Spleen (tissue), 11 donors: Measurements from ENCODE around the gene DCAF4. TPM values are rescaled to one million over a fixed set of nuclear protein-coding genes. Genes with fewer than 3 reads are reported as not detected.

Experiments used
- DNase-seq: peaks from one replicate; pipeline ENCODE4 v3.0.0-alpha.2; 2020
- H3K27ac ChIP-seq, 8 donors: fragments of 200-600 bp; sonication (generic) in 7 of 8; 1 replicate in 4 of 8; 2 replicates in 4 of 8; pipeline versions ENCODE4 v1.5.0 to v1.8.0; 2016 to 2021; ENCODE audit warnings: inconsistent platforms in 4 of 8, mild to moderate bottlenecking in 4 of 8, moderate library complexity in 1 of 8
- H3K27me3 ChIP-seq, 7 donors: fragments of 200-600 bp; sonication (generic) in 6 of 7; replicated peaks in 1 of 7; 1 replicate in 4 of 7; 2 replicates in 3 of 7; pipeline versions ENCODE4 v1.5.0 to v1.8.0; 2016 to 2021; ENCODE audit warnings: inconsistent platforms in 3 of 7, mild to moderate bottlenecking in 1 of 7
- H3K36me3 ChIP-seq, 6 donors: fragments of 200-600 bp; sonication (generic) in 5 of 6; 1 replicate in 4 of 6; 2 replicates in 2 of 6; pipeline versions ENCODE4 v1.5.0 to v1.8.0; 2016 to 2021; ENCODE audit warnings: inconsistent platforms in 2 of 6
- H3K4me1 ChIP-seq, 6 donors: fragments of 200-600 bp; sonication (generic) in 5 of 6; 1 replicate in 3 of 6; 2 replicates in 3 of 6; pipeline versions ENCODE4 v1.5.0 to v1.8.0; 2016 to 2021; ENCODE audit warnings: inconsistent platforms in 3 of 6
- H3K4me3 ChIP-seq, 8 donors: fragments of 200-600 bp; sonication (generic) in 7 of 8; 1 replicate in 4 of 8; 2 replicates in 4 of 8; pipeline versions ENCODE4 v1.5.0 to v1.8.0; 2016 to 2021; ENCODE audit warnings: inconsistent platforms in 4 of 8, mild to moderate bottlenecking in 4 of 8, moderate library complexity in 2 of 8
- H3K9me3 ChIP-seq, 8 donors: fragments of 200-600 bp; sonication (generic) in 7 of 8; 1 replicate in 4 of 8; 2 replicates in 4 of 8; pipeline versions ENCODE4 v1.5.0 to v1.8.0; 2016 to 2021; ENCODE audit warnings: inconsistent platforms in 4 of 8
- CTCF ChIP-seq, 11 experiments: fragments of 200-600 bp in 7 of 11; fragments of 450-650 bp in 4 of 11; sonication (generic) in 4 of 11; IDR thresholded peaks in 8 of 11; conservative IDR thresholded peaks in 3 of 11; 1 replicate in 7 of 11; 2 replicates in 4 of 11; pipeline versions ENCODE4 v1.4.0 to v1.8.0; 2016 to 2021; ENCODE audit warnings: antibody characterized with exemption in 11 of 11, inconsistent platforms in 4 of 11, mild to moderate bottlenecking in 1 of 11
- POLR2A ChIP-seq, 3 donors: fragments of 450-650 bp; IDR thresholded peaks; one replicate each; pipeline ENCODE4 v1.5.1; 2017; ENCODE audit warnings: antibody characterized with exemption in 3 of 3, mild to moderate bottlenecking in 1 of 3
- POLR2AphosphoS5 ChIP-seq, 3 donors: sonication (generic); formaldehyde crosslinking; IDR thresholded peaks; one replicate each; pipeline ENCODE4 v1.5.1; 2017; ENCODE audit warnings: antibody characterized with exemption in 3 of 3
- WGBS, 5 donors: extraction: QIAGEN DNeasy Blood & Tissue Kit in 3 of 5; methylation state at CpG; one replicate each; pipeline versions ENCODE4 v1.1.5 to v1.1.7; 2013 to 2018; 5-methylcytosine and 5-hydroxymethylcytosine counted together
- intact Hi-C: fragments of 100-400 bp; cut with DNase I; formaldehyde crosslinking; loops from one replicate; pipeline ENCODE4 v1.15.0; 2023; ENCODE audit warnings: low total_unique reads
- polyA plus RNA-seq, 3 donors: library from polyadenylated mRNA; stranded (reverse); fragments of 200-250 nt; gene quantifications; one replicate each; pipeline ENCODE4 v1.2.1, GENCODE V29; 2013
- total RNA-seq, 7 donors: library from RNA; depleted of rRNA in 3 of 7; stranded (reverse); fragments of >200 nt in 3 of 7; fragmentation: NEBNext Ultra II Directional in 4 of 7; extraction: Animal tissue kit (Norgen Biotek cat#: 25700) in 4 of 7; gene quantifications; one replicate each; pipeline versions ENCODE4 v1.1.0 to v1.2.1, GENCODE V29; 2016 to 2021
- donor health status: healthy with polysubstance abuse.
- donor health status: DM: no; HTN: no; CAD: no; lungs with moderate emphysema.
- donor health status: DM: no; HTN: no; CAD: no.
- donor health status: Bipolar disorder and iron deficiency.
- donor health status: healthy.
- donor health status: DM: no; HTN: no; CAD: no.
- donor health status: DM: yes; HTN: yes; CAD: no.

Gene DCAF4
- total and polyA plus RNA-seq, 10 donors = 7.7 to 25.0 (median 12.3) TPM

- DNase-seq = no peak
- TF ChIP-seq POLR2A (IDR thresholded peaks at IDR 0.05) = no peak
- TF ChIP-seq CTCF (IDR thresholded peaks at IDR 0.05 in 8 of 11, conservative IDR thresholded peaks at IDR 0.05 in 3 of 11) = no peak
- TF ChIP-seq POLR2AphosphoS5 (IDR thresholded peaks at IDR 0.05) = no peak
- Histone ChIP-seq H3K9me3 (no peaks in the 10 kb centered on the region), H3K27ac (no peak overlapping the region), H3K4me3 (no peak overlapping the region), H3K4me1 (peaks cover 0 to 15% (median 0%) of the 10 kb centered on the region in 6 donors), H3K27me3 (peaks cover 0 to 24% (median 0%) of the 10 kb centered on the region in 7 donors), H3K36me3 (no peaks in the 10 kb centered on the region)
- WGBS, 5 donors = 58 to 90% (median 67%) methylated on average over 3 of the region's 3 CpGs
- intact Hi-C loops = no loop called here
These were observed 19.9 kb upstream of the DCAF4 start for GRCh38 chr14:72906316-72906715.

DNA sequence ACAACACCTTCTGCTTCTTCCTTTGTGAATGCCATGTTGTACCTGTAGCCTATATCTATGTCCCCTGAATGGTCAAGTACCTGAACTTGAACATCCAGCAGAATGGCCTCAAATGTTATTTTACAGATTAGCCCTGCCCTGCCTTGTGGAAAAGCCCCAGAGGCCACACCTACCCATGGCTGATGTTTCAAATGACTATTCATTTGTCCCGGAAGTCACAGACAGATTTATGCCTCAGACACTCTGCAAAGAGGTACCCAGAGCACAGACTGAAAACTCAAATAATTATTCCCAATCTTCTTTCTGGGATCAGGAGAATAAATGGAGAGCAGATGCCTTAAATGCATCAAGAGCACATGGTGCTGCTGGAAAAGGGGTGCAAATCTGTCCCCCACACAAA is 19.4 kb upstream of the DCAF4 start:
- no peak for TF ChIP-seq POLR2A (IDR thresholded peaks at IDR 0.05)
- no peak for TF ChIP-seq POLR2AphosphoS5 (IDR thresholded peaks at IDR 0.05)
- no peak for TF ChIP-seq CTCF (IDR thresholded peaks at IDR 0.05 in 8 of 11, conservative IDR thresholded peaks at IDR 0.05 in 3 of 11)
- H3K9me3 ChIP-seq = no peaks in the 10 kb centered on the region
- no peak overlapping the region for H3K27ac ChIP-seq
- DNase-seq = no peak
- H3K36me3 ChIP-seq = no peaks in the 10 kb centered on the region
- H3K4me1 ChIP-seq = peaks cover 0 to 15% (median 0%) of the 10 kb centered on the region in 6 donors
- 20 to 54% (median 46%) methylated on average over 1 of the region's 1 CpG for WGBS, 5 donors
- peaks cover 0 to 24% (median 0%) of the 10 kb centered on the region in 7 donors for H3K27me3 ChIP-seq
- intact Hi-C loops = no loop called here
- H3K4me3 ChIP-seq = no peak overlapping the region

GRCh38 chr14:72907886-72908285 is 18.4 kb upstream of the DCAF4 start:
- WGBS, 5 donors = 54 to 72% (median 67%) methylated on average over 5 of the region's 5 CpGs
- H3K4me3 ChIP-seq = no peak overlapping the region
- H3K9me3 ChIP-seq = no peaks in the 10 kb centered on the region
- TF ChIP-seq CTCF (IDR thresholded peaks at IDR 0.05 in 8 of 11, conservative IDR thresholded peaks at IDR 0.05 in 3 of 11) = no peak
- TF ChIP-seq POLR2AphosphoS5 (IDR thresholded peaks at IDR 0.05) = no peak
- no peak for TF ChIP-seq POLR2A (IDR thresholded peaks at IDR 0.05)
- no peaks in the 10 kb centered on the region for H3K36me3 ChIP-seq
- intact Hi-C loops = no loop called here
- H3K27me3 ChIP-seq = peaks cover 0 to 24% (median 0%) of the 10 kb centered on the region in 7 donors
- DNase-seq = no peak
- H3K4me1 ChIP-seq = peaks cover 0 to 15% (median 0%) of the 10 kb centered on the region in 6 donors
- H3K27ac ChIP-seq = no peak overlapping the region

GRCh38 chr14:72909163-72909562 is 17.1 kb upstream of the DCAF4 start:
- Histone ChIP-seq H3K4me1 (peaks cover 0 to 15% (median 0%) of the 10 kb centered on the region in 6 donors), H3K4me3 (no peak overlapping the region), H3K9me3 (no peaks in the 10 kb centered on the region), H3K27ac (no peak overlapping the region), H3K27me3 (peaks cover 0 to 24% (median 0%) of the 10 kb centered on the region in 7 donors), H3K36me3 (no peaks in the 10 kb centered on the region)
- WGBS, 5 donors = 67 to 83% (median 77%) methylated on average over 5 of the region's 5 CpGs
- intact Hi-C loops = no loop called here
- TF ChIP-seq POLR2AphosphoS5 (IDR thresholded peaks at IDR 0.05) (no peak), CTCF (IDR thresholded peaks at IDR 0.05 in 8 of 11, conservative IDR thresholded peaks at IDR 0.05 in 3 of 11) (no peak), POLR2A (IDR thresholded peaks at IDR 0.05) (no peak)
- DNase-seq = no peak
